IPS-NIHi7 (cell line): ENCODE measurements around the gene LSM14B.
"Not testable (repeated sequence)": the region's sequence is repeated elsewhere in the genome, so short reads cannot be mapped to it uniquely, and the experiment has no call there.

Source experiments
- DNase-seq: peaks from one replicate; pipeline ENCODE4 v3.0.0; 2012; ENCODE audit warnings: mixed read lengths; ENCODE audit errors: extremely low spot score

Gene LSM14B

GRCh38 chr20:62112368-62112767 lies 9.9 kb upstream of the LSM14B start:
- no peak for DNase-seq

DNA sequence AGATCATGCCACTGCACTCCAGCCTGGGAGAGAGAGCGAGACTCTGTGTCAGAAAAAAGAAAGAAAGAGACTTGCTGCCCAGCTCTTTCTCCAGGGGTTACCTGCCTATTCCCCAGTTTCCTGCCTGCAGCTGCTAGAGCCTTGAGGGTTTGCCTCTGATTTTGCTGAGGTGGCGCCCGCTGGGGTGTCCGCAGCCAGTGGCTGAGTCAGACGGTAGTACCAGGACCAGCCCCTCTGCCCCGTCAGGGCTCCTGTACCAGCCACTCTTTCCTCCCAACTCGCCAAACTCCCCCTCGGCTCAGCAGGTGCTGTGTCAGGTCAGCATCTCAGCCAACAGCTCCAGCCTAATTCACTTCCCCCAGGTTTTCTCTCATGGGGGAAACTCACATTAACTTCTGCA lies 7.4 kb upstream of the LSM14B start:
- DNase-seq = peak; percentile 55

DNA sequence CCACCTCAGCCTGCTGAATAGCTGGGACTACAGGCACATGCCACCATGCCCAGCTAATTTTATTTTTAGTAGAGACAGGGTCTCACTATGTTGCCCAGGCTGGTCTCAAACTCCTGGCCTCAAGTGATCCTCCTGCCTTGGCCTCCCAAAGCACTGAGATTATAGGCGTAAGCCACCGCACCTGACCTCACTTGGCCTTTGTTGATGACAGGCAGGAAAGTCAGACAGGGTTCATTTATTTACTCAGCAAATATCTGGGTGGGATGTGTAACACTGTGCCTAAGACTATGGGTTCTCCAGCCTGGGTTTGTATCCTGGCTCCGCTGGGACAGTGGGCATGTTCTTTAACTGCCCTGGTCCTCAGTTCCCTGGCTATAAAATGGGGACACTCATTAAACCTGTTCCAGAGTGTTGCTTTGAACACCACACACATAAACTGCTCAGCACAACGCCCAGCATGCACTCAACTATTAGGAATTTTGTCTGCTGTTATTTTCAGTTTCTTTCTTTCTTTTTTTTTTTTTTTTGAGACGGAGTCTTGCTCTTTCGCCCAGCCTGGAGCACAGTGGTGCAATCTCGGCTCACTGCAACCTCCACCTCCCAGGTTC lies 6.4 kb upstream of the LSM14B start:
- DNase-seq = not testable (repeated sequence)

GRCh38 chr20:62116558-62117361 lies 5.5 kb upstream of the LSM14B start:
- DNase-seq = no peak

DNA sequence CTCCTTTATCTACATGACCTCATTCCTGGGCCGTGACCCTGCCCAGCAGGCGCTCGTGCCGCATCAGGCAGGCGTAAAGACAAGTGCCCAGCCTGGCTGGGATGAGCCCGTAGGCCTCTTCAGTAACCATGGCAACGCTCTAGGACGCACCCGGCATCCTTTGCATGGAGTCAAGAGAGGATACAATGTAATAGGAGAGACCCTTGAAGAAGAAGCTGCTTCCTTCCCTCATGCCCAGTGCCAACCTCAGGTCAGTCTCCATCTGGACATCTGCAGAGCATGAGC lies 5.0 kb upstream of the LSM14B start:
- DNase-seq = no peak

DNA sequence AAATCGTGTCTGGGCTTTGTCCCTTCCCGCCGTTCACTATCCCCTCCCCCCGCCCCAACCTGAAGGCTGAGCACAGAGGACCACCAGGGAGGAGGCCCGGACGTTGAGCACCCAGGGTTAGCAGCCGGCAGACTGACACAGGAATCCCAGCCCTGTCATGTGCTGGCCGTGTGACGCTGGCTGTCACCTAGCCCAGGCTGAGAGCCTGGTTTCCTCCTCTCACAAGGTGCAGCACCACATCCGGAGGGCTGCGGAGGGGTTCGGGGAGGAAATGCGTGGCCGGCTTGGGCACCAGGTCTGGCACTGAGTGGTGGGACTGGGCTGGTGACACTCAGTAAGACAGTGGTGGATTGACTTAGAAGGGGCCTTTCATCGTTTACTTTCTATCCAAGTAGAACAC lies 4.6 kb upstream of the LSM14B start:
- no peak for DNase-seq

DNA sequence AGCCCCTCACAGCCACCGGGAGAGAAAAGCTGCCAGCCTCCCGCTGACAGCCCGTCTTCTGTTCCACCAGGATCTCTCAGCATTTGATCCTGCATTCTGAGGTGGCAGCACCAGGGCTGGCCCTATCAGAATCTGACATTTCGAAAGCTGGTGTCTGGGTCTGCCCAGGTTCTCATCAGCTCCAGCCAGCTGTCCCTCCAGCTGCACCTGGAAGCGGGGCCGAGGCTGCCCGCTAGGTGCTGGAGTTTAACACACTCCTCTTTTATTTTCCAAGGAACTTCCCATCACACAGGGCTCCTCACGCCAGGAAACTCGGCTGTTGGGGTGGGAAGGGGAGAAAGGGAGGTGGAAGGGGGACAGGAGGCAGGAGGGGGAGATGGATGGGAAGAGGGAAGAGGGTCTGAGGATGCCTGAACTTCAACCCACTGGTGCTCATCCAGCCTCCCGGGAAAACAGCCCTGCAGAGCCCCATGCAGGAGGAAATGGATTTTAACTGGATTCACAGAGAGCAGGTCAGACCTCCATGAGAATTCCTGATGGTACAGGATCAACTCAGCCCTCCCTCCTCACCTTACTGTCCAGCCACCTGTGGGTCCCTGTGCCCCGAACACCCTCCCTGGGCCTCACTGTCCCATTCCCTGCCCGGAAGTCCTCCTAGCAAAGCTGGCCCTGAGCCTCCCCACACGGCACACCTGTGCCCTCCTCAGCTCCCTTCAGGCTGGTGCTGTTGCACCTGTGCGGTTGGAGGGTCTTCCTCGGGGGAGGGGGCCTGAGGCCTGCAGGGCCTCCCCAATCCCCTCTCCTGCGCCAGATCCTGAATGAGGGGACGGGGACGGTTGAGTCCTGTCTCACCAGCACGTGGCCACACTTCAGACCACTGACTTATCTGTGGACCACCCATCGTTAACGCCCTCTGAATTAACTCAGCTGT lies 3.9 kb upstream of the LSM14B start:
- no peak for DNase-seq

DNA sequence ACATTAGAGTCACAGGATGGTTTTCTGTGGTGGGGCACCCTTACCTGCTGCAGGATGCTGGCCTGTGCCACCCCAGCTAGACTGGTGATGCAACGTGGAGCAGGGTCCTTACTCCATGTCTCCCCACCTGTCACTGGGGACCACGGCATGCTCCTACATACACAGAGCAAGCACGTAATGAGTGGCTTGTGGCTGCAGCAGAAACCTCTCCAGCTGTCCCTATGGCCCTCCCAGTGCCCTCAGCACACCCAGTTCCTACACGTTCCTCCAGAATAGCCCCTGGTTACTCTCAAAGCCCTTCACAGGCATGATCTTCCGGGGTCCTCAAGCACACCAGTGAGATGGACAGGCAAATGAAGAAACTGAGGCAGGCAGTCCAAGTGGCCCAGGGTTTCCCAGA lies 3.2 kb upstream of the LSM14B start:
- DNase-seq = no peak

- DNase-seq = no peak
Measured at GRCh38 chr20:62119591-62120364, 2.5 kb upstream of the LSM14B start.

DNA sequence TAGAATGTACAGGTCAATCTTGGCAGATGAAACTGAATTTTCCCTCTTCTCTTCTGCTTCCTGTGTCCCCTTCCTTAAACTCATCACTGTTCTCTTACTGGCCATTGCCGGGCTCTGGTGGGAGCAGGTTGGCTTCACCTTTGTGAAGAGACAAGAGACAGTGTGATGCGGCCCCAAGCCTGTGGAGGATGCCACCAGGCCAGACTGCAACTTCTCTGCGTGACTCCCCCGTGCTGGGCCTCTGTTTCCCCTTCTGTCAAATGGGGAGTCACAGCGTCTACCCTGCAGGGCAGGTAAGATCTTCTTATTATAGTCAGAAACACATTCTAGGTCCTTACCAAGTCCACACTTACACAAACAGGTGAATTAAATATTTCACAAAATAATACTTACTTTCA lies 1.9 kb upstream of the LSM14B start:
- no peak for DNase-seq

GRCh38 chr20:62120990-62121775 lies 1.1 kb upstream of the LSM14B start:
- no peak for DNase-seq

DNA sequence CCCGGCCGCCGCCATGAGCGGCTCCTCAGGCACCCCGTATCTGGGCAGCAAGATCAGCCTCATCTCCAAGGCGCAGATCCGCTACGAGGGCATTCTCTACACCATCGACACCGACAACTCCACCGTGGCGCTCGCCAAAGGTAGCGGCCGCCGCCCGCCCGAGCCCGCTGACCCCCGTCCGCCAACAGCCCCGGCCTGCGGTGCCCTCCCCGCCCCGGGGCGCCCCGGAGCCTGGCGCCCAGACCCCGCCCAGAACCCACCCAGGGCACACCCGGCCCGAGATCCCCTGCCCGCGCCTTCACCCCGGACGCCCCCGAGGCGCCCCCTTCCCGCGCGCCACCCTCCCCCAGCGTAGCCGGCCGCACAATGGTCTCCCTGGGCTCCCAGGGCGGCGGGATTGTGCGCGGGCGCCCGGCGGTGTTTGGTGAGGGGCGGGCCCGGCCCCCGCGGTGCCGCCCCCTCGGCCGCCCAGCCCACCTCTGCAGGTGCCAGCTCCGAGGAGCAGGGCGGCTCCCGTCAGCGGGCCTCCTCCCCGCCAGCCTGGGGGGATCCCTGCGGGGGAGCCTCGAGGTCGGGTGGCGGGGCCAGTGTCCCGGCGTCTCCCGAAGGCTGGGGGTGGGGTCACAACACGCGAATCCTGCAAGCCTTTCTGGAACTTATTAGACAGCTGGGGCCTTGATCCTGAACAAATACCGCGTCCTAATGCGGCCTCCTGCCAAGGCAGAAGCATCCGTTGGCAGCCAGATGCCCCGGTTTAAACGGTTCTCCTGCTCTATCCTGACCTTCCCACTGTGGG lies 577 bp downstream of the LSM14B start:
- peak; percentile 59 for DNase-seq

- no peak for DNase-seq
Measured at GRCh38 chr20:62123450-62124118, 1.3 kb downstream of the LSM14B start.

DNA sequence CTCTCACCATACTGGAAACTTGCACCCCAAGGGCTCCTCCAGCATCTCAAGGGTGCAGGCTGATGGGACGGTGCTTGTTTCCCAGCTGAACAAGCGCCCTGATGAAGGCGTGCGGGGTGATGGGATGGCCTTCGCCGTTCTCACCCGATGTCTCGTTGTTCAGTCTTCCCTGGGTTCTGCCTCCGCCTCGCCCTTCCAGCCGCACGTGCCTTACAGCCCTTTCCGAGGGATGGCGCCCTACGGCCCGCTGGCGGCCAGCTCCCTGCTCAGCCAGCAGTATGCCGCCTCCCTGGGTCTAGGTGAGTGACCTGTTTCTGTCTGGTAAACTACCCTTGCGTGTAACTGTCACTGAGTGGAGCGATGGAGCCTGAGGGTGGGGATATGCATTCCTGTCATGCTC lies 3.9 kb downstream of the LSM14B start:
- DNase-seq = no peak

GRCh38 chr20:62127799-62128198 lies 5.5 kb downstream of the LSM14B start:
- DNase-seq = no peak

- no peak for DNase-seq
Measured at GRCh38 chr20:62128502-62128901, 6.2 kb downstream of the LSM14B start.

DNA sequence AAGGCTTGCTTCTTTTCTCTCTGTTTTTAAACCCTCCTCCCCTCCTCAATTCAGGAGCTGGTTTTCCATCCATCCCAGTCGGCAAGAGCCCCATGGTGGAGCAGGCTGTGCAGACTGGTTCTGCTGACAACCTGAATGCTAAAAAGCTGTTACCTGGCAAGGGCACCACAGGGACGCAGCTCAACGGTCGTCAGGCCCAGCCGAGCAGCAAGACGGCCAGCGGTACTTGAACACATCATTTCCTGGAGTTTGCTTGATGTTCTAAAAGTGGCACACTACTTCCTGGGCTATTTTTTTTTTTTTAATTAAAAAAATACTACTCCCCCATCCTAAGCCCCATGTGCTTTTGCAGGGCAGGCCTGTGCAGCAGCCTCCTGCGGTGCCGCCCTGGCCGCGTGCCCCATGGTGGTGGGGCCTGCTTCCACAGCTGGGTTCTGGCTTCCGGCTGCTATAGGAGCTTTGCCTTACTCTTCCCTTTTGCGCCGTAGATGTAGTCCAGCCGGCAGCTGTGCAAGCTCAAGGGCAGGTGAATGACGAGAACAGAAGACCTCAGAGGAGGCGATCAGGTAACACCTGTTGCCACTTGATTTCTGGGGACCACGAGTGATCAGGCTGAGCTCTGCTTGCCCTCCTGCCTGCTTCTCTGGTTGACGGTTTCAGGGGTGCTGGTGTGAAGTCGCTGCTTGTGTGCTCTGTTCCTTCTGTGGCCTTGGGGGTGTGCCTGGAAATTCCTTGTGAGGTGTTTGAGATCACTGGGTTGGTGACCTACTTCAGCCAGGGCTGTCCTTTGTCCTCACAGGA lies 7.7 kb downstream of the LSM14B start:
- DNase-seq = no peak

GRCh38 chr20:62131560-62132320 lies 9.5 kb downstream of the LSM14B start:
- DNase-seq = no peak
